ENCODE measurements around the gene PRDX6.
"Not testable (repeated sequence)": the region's sequence is repeated elsewhere in the genome, so short reads cannot be mapped to it uniquely, and the experiment has no call there.

The PRDX6 gene

GRCh38 chr1:173445656-173446055, 31.5 kb upstream of the PRDX6 start:
- TF ChIP-seq CTCF (IDR thresholded peaks at IDR 0.05; ENCODE audit: extremely low read depth, insufficient read depth, missing control alignments): no peak
- in situ Hi-C loops (cut with MboI; ENCODE audit: low pct_unique_long_range_greater_than_20kb, low sequenced_read_pairs, unreplicated experiment): no loop called here
- no peak for DNase-seq (ENCODE audit: low spot score)

GRCh38 chr1:173447224-173447623, 29.9 kb upstream of the PRDX6 start:
- DNase-seq (ENCODE audit: low spot score): no peak
- in situ Hi-C loops (cut with MboI; ENCODE audit: low pct_unique_long_range_greater_than_20kb, low sequenced_read_pairs, unreplicated experiment): no loop called here
- TF ChIP-seq CTCF (IDR thresholded peaks at IDR 0.05; ENCODE audit: extremely low read depth, insufficient read depth, missing control alignments): no peak

- in situ Hi-C loops (cut with MboI; ENCODE audit: low pct_unique_long_range_greater_than_20kb, low sequenced_read_pairs, unreplicated experiment): no loop called here
- no peak for DNase-seq (ENCODE audit: low spot score)
- no peak for TF ChIP-seq CTCF (IDR thresholded peaks at IDR 0.05; ENCODE audit: extremely low read depth, insufficient read depth, missing control alignments)
Observed at GRCh38 chr1:173448945-173449344, 28.2 kb upstream of the PRDX6 start.

GRCh38 chr1:173451981-173452380, 25.2 kb upstream of the PRDX6 start:
- in situ Hi-C loops (cut with MboI; ENCODE audit: low pct_unique_long_range_greater_than_20kb, low sequenced_read_pairs, unreplicated experiment): no loop called here
- TF ChIP-seq CTCF (IDR thresholded peaks at IDR 0.05; ENCODE audit: extremely low read depth, insufficient read depth, missing control alignments): no peak
- DNase-seq (ENCODE audit: low spot score): no peak

GRCh38 chr1:173453982-173454381, 23.2 kb upstream of the PRDX6 start:
- no peak for TF ChIP-seq CTCF (IDR thresholded peaks at IDR 0.05; ENCODE audit: extremely low read depth, insufficient read depth, missing control alignments)
- in situ Hi-C loops (cut with MboI; ENCODE audit: low pct_unique_long_range_greater_than_20kb, low sequenced_read_pairs, unreplicated experiment): no loop called here
- no peak for DNase-seq (ENCODE audit: low spot score)

- TF ChIP-seq CTCF (IDR thresholded peaks at IDR 0.05; ENCODE audit: extremely low read depth, insufficient read depth, missing control alignments): no peak
- no peak for DNase-seq (ENCODE audit: low spot score)
- in situ Hi-C loops (cut with MboI; ENCODE audit: low pct_unique_long_range_greater_than_20kb, low sequenced_read_pairs, unreplicated experiment): no loop called here
Observed at GRCh38 chr1:173454966-173455524, 22.1 kb upstream of the PRDX6 start.

- in situ Hi-C loops (cut with MboI; ENCODE audit: low pct_unique_long_range_greater_than_20kb, low sequenced_read_pairs, unreplicated experiment): no loop called here
- DNase-seq (ENCODE audit: low spot score): no peak
- TF ChIP-seq CTCF (IDR thresholded peaks at IDR 0.05; ENCODE audit: extremely low read depth, insufficient read depth, missing control alignments): no peak
Observed at GRCh38 chr1:173459885-173460284, 17.2 kb upstream of the PRDX6 start.

- in situ Hi-C loops (cut with MboI; ENCODE audit: low pct_unique_long_range_greater_than_20kb, low sequenced_read_pairs, unreplicated experiment); DNase-seq (ENCODE audit: low spot score): not testable (repeated sequence)
Observed at GRCh38 chr1:173462666-173463065, 14.5 kb upstream of the PRDX6 start.

- in situ Hi-C loops (cut with MboI; ENCODE audit: low pct_unique_long_range_greater_than_20kb, low sequenced_read_pairs, unreplicated experiment): not testable (repeated sequence)
Observed at GRCh38 chr1:173464185-173464584, 12.9 kb upstream of the PRDX6 start.

More at GRCh38 chr1:173464185-173464584, 12.9 kb upstream of the PRDX6 start:
- DNase-seq (ENCODE audit: low spot score): not testable (repeated sequence)
